Measurements from ENCODE around the gene COX5A. TPM values are rescaled to one million over a fixed set of nuclear protein-coding genes. Genes with fewer than 3 reads are reported as not detected.

The COX5A gene
- total and polyA plus RNA-seq, 2 of the 13 experiments (the other 11 are each of a cell fraction or from before 2014, with no cell fraction given) = 158 to 218 TPM

DNA sequence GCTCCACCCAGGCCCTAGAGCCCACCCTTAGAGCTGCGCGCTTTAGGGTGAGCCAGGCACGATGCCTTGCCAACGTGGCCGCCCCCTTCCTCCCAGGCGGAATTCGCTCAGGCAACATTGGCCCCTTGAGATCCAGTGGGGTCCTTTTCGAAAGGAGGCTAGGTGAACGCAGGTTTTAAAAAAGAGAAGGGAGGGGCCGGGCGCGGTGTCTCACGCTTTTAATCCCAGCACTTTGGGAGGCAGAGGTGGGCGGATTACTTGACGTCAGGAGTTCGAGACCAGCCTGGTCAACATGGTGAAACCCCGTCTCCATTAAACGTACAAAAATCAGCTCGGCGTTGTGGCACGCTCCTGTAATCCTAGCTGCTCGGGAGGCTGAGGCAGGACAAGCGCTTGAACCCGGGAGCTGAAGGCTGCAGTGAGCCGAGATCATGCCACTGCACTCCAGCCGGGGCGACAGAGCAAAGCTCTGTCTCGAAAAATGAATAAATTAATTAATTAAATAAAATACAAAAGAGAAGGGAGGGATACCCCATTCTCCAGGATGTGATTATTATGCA is 19.7 kb upstream of the COX5A start (continued):
- TF ChIP-seq, protein P1, sequence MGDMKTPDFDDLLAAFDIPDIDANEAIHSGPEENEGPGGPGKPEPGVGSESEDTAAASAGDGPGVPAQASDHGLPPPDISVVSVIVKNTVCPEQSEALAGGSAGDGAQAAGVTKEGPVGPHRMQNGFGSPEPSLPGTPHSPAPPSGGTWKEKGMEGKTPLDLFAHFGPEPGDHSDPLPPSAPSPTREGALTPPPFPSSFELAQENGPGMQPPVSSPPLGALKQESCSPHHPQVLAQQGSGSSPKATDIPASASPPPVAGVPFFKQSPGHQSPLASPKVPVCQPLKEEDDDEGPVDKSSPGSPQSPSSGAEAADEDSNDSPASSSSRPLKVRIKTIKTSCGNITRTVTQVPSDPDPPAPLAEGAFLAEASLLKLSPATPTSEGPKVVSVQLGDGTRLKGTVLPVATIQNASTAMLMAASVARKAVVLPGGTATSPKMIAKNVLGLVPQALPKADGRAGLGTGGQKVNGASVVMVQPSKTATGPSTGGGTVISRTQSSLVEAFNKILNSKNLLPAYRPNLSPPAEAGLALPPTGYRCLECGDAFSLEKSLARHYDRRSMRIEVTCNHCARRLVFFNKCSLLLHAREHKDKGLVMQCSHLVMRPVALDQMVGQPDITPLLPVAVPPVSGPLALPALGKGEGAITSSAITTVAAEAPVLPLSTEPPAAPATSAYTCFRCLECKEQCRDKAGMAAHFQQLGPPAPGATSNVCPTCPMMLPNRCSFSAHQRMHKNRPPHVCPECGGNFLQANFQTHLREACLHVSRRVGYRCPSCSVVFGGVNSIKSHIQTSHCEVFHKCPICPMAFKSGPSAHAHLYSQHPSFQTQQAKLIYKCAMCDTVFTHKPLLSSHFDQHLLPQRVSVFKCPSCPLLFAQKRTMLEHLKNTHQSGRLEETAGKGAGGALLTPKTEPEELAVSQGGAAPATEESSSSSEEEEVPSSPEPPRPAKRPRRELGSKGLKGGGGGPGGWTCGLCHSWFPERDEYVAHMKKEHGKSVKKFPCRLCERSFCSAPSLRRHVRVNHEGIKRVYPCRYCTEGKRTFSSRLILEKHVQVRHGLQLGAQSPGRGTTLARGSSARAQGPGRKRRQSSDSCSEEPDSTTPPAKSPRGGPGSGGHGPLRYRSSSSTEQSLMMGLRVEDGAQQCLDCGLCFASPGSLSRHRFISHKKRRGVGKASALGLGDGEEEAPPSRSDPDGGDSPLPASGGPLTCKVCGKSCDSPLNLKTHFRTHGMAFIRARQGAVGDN (CRISPR knock-in tag; IDR thresholded peaks at IDR 0.05) = peak; percentile 71
- TF ChIP-seq IKZF4 (CRISPR knock-in tag; IDR thresholded peaks at IDR 0.05; ENCODE audit: borderline replicate concordance, low read depth, not compliant biosample characterization) (no peak), ZMYM2 (CRISPR knock-in tag; IDR thresholded peaks at IDR 0.05) (no peak), EEA1 (CRISPR knock-in tag; IDR thresholded peaks at IDR 0.05; ENCODE audit: borderline replicate concordance) (peak; percentile 20; the same call in 1 of the 2 replicates), TCF7 (IDR thresholded peaks at IDR 0.05; ENCODE audit: low read depth) (no peak), ZFP36 (IDR thresholded peaks at IDR 0.05; ENCODE audit: borderline replicate concordance, low read depth, low read length, partially characterized antibody) (no peak), MBNL3 (CRISPR knock-in tag; conservative IDR thresholded peaks at IDR 0.05) (no peak), MLX (CRISPR knock-in tag; IDR thresholded peaks at IDR 0.05) (no peak), ZNF768 (CRISPR knock-in tag; IDR thresholded peaks at IDR 0.05) (peak; percentile 1; the same call in 1 of the 2 replicates), STAG1 (CRISPR knock-in tag; IDR thresholded peaks at IDR 0.05) (no peak), HIC2 (CRISPR knock-in tag; IDR thresholded peaks at IDR 0.05; ENCODE audit: low read depth) (no peak)
- TF ChIP-seq, protein P2, sequence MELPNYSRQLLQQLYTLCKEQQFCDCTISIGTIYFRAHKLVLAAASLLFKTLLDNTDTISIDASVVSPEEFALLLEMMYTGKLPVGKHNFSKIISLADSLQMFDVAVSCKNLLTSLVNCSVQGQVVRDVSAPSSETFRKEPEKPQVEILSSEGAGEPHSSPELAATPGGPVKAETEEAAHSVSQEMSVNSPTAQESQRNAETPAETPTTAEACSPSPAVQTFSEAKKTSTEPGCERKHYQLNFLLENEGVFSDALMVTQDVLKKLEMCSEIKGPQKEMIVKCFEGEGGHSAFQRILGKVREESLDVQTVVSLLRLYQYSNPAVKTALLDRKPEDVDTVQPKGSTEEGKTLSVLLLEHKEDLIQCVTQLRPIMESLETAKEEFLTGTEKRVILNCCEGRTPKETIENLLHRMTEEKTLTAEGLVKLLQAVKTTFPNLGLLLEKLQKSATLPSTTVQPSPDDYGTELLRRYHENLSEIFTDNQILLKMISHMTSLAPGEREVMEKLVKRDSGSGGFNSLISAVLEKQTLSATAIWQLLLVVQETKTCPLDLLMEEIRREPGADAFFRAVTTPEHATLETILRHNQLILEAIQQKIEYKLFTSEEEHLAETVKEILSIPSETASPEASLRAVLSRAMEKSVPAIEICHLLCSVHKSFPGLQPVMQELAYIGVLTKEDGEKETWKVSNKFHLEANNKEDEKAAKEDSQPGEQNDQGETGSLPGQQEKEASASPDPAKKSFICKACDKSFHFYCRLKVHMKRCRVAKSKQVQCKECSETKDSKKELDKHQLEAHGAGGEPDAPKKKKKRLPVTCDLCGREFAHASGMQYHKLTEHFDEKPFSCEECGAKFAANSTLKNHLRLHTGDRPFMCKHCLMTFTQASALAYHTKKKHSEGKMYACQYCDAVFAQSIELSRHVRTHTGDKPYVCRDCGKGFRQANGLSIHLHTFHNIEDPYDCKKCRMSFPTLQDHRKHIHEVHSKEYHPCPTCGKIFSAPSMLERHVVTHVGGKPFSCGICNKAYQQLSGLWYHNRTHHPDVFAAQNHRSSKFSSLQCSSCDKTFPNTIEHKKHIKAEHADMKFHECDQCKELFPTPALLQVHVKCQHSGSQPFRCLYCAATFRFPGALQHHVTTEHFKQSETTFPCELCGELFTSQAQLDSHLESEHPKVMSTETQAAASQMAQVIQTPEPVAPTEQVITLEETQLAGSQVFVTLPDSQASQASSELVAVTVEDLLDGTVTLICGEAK (IDR thresholded peaks at IDR 0.05) = no peak
- TF ChIP-seq, protein P2 (CRISPR knock-in tag; IDR thresholded peaks at IDR 0.05) = no peak

Data from HepG2 (cell line).